ENCODE data around the gene DNAAF1.

GRCh38 chr16:84137769-84138357 lies 7.2 kb upstream of the DNAAF1 start:
- TF ChIP-seq, protein P1, sequence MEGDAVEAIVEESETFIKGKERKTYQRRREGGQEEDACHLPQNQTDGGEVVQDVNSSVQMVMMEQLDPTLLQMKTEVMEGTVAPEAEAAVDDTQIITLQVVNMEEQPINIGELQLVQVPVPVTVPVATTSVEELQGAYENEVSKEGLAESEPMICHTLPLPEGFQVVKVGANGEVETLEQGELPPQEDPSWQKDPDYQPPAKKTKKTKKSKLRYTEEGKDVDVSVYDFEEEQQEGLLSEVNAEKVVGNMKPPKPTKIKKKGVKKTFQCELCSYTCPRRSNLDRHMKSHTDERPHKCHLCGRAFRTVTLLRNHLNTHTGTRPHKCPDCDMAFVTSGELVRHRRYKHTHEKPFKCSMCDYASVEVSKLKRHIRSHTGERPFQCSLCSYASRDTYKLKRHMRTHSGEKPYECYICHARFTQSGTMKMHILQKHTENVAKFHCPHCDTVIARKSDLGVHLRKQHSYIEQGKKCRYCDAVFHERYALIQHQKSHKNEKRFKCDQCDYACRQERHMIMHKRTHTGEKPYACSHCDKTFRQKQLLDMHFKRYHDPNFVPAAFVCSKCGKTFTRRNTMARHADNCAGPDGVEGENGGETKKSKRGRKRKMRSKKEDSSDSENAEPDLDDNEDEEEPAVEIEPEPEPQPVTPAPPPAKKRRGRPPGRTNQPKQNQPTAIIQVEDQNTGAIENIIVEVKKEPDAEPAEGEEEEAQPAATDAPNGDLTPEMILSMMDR (IDR thresholded peaks at IDR 0.05), result no peak
- TF ChIP-seq POLR2A (IDR thresholded peaks at IDR 0.05), result no peak
